Lung (tissue), 12 donors: ENCODE data around the gene CSNK2B. TPM values are rescaled to one million over a fixed set of nuclear protein-coding genes. Genes with fewer than 3 reads are reported as not detected.

Source experiments
- ATAC-seq: fragments of 200-7000 bp; cut with Tn5 transposase; one replicate; pipeline ENCODE4 v1.9.1; 2020; ENCODE audit warnings: moderate number of reproducible peaks; ENCODE audit not compliant: insufficient read depth, low FRiP score
- DNase-seq, 3 donors: peaks; one replicate each; pipeline ENCODE4 v3.0.0-alpha.2; 2013 to 2017
- H3K27ac ChIP-seq, 2 donors: one replicate each; pipeline ENCODE4 v1.5.1; 2013; ENCODE audit warnings: mild to moderate bottlenecking in 2 of 2, moderate library complexity in 2 of 2, control low read depth in 1 of 2, inconsistent platforms in 1 of 2, low read depth in 1 of 2, low read length in 1 of 2
- H3K27me3 ChIP-seq, 3 donors: one replicate each; pipeline ENCODE4 v1.5.1; 2013; ENCODE audit warnings: low read length in 2 of 3; ENCODE audit not compliant: control insufficient read depth in 3 of 3, insufficient read depth in 3 of 3
- H3K36me3 ChIP-seq, 4 donors: one replicate each; pipeline ENCODE4 v1.5.1; 2013; ENCODE audit warnings: low read length in 4 of 4, mild to moderate bottlenecking in 1 of 4, moderate library complexity in 1 of 4; ENCODE audit not compliant: control insufficient read depth in 4 of 4, insufficient read depth in 4 of 4
- H3K4me1 ChIP-seq, 5 donors: one replicate each; pipeline ENCODE4 v1.5.1; 2013; ENCODE audit warnings: low read length in 5 of 5, mild to moderate bottlenecking in 2 of 5, moderate library complexity in 1 of 5; ENCODE audit not compliant: control insufficient read depth in 5 of 5, insufficient read depth in 5 of 5
- H3K4me3 ChIP-seq: one replicate; pipeline ENCODE4 v1.5.1; 2013; ENCODE audit warnings: mild to moderate bottlenecking, control low read depth, moderate library complexity
- H3K9ac ChIP-seq, 2 donors: one replicate each; pipeline ENCODE4 v1.5.1; 2013; ENCODE audit warnings: low read length in 2 of 2, control low read depth in 1 of 2; ENCODE audit not compliant: insufficient read depth in 1 of 2
- H3K9me3 ChIP-seq, 4 donors: one replicate each; pipeline ENCODE4 v1.5.1; 2013; ENCODE audit warnings: low read length in 3 of 4, mild to moderate bottlenecking in 1 of 4, moderate library complexity in 1 of 4; ENCODE audit not compliant: control insufficient read depth in 4 of 4, insufficient read depth in 3 of 4
- WGBS, 2 donors: extraction: QIAGEN DNeasy Blood & Tissue Kit; methylation state at CpG; one replicate each; pipeline ENCODE4 v1.1.7; 2013; 5-methylcytosine and 5-hydroxymethylcytosine counted together
- polyA plus RNA-seq, 2 donors: library from polyadenylated mRNA; stranded (reverse); fragments of 200-250 nt; gene quantifications; one replicate each; pipeline ENCODE4 v1.2.1, GENCODE V29; 2013
- total RNA-seq, 2 donors: library from RNA; depleted of rRNA in 1 of 2; stranded (reverse); fragments of >200 nt in 1 of 2; gene quantifications; one replicate each; pipeline ENCODE4 v1.2.1, GENCODE V29; 2014 to 2021
- TF ChIP-seq, protein P1 (sequence below): IDR thresholded peaks from 2 replicates; pipeline ENCODE4 v1.5.1; 2012; ENCODE audit warnings: mild to moderate bottlenecking; ENCODE audit errors: control extremely low read depth, extremely low read depth
- donor health status: control.
- donor health status: control.
- donor health status: Bipolar disorder and iron deficiency.
- donor health status: healthy.
- donor health status: DM: yes; HTN: yes; CAD: no.

Gene CSNK2B
- total and polyA plus RNA-seq, 4 donors: 114 to 154 (median 137) TPM

DNA sequence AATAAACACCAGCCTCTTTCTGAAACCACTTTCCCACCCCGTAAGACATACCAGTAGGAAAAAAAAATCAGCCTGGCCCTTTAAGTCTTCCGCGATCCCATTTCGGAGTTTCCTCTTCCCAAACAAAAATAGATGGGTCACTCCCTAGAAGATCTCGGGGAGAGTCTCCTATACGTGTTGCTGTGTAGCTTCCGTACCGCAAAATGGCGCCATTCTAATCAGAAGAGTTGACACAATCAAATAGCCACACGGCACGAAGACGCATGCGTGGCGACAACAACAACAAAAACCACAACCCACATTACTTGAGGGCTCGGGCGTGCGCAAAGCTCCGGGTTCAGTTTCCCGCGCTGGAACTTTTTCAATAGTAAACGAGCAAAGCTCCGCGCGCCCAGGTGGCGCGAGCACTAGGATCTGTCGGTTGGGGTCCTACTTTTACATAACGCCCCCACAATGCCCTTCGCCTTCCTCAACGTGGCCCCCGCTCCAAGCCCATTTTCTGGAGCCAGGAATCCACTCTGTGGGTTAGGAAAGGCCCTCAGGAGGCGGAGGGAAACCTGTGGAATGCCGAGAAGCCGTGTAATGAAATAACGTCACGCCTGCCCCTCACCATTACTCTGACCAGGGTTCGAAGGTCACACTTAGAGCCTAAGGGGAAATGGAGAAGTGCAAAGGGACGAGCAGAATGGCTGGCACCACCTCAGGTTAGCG, 935 bp upstream of the CSNK2B start, which contains the start of gene GPANK1:
TSS of gene GPANK1 (minus strand) at position 208 of the 711 bp plus-strand sequence. CDS start 519 bp downstream, outside the sequence.
- peaks cover 3 to 38% (median 11%) of the 10 kb centered on the region in 5 donors for H3K4me1 ChIP-seq
- DNase-seq (peak; percentile 93 to 99 (median 98)), ATAC-seq (peak; percentile 68)
- H3K27ac ChIP-seq: peak within 1 kb of the TSS; percentile 89 to 96
- 0% methylated on average over 39 of the region's 39 CpGs for WGBS, 2 donors
- TF ChIP-seq, protein P1, sequence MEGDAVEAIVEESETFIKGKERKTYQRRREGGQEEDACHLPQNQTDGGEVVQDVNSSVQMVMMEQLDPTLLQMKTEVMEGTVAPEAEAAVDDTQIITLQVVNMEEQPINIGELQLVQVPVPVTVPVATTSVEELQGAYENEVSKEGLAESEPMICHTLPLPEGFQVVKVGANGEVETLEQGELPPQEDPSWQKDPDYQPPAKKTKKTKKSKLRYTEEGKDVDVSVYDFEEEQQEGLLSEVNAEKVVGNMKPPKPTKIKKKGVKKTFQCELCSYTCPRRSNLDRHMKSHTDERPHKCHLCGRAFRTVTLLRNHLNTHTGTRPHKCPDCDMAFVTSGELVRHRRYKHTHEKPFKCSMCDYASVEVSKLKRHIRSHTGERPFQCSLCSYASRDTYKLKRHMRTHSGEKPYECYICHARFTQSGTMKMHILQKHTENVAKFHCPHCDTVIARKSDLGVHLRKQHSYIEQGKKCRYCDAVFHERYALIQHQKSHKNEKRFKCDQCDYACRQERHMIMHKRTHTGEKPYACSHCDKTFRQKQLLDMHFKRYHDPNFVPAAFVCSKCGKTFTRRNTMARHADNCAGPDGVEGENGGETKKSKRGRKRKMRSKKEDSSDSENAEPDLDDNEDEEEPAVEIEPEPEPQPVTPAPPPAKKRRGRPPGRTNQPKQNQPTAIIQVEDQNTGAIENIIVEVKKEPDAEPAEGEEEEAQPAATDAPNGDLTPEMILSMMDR: no peak
- H3K36me3 ChIP-seq: peaks cover 11 to 37% (median 25%) of the 10 kb centered on the region in 4 donors
- peak within 1 kb of the TSS; percentile 84 for H3K4me3 ChIP-seq
- H3K27me3 ChIP-seq: no peaks in the 10 kb centered on the region
- H3K9ac ChIP-seq: peak within 1 kb of the TSS; percentile 81 to 93
- H3K9me3 ChIP-seq: no peaks in the 10 kb centered on the region

DNA sequence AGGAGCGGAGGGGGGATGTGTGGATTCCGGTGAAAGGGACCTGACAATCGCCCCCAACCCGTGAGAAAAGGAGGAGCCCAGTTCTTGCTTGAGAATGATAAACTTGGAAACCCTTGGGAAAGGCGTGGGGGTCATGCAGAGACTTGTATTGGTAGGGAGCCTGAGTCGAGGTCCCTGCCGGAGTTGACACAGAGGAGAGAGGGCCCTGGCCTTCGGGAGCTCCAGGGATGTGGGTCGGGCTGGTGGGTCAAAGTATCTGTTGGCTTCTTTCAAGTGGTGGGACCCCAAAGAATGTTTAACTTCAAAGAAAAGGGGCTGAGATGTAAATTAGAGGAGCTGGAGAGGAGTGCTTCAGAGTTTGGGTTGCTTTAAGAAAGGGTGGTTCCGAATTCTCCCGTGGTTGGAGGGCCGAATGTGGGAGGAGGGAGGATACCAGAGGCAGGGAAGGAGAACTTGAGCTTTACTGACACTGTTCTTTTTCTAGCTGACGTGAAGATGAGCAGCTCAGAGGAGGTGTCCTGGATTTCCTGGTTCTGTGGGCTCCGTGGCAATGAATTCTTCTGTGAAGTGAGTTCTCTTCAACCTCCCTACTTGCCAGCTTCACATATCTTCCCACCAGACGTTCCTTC, 571 bp downstream of the CSNK2B start:
- peak overlapping the region; percentile 65 to 67 for H3K9ac ChIP-seq
- H3K27me3 ChIP-seq: no peaks in the 10 kb centered on the region
- 4 to 6% methylated on average over 15 of the region's 15 CpGs for whole genome bisulfite sequencing, 2 donors
- no peaks in the 10 kb centered on the region for H3K9me3 ChIP-seq
- TF ChIP-seq, protein P1: no peak
- ATAC-seq: no peak
- H3K4me3 ChIP-seq: peak overlapping the region; percentile 77
- no peak for DNase-seq
- H3K27ac ChIP-seq: peak overlapping the region; percentile 56 to 90
- peaks cover 3 to 27% (median 9%) of the 10 kb centered on the region in 5 donors for H3K4me1 ChIP-seq
- peaks cover 11 to 51% (median 37%) of the 10 kb centered on the region in 4 donors for H3K36me3 ChIP-seq

DNA sequence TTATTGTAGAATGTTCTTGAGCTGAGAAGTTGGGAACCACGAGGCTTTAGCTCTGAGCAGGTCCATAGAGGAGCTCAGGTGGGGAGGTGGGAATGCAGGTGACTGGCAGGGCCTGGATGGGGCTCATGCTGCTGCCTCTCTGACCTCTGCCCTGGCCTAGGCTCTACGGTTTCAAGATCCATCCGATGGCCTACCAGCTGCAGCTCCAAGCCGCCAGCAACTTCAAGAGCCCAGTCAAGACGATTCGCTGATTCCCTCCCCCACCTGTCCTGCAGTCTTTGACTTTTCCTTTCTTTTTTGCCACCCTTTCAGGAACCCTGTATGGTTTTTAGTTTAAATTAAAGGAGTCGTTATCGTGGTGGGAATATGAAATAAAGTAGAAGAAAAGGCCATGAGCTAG, 3.8 kb downstream of the CSNK2B start, which contains the start of gene LY6G5B:
TSS of gene LY6G5B (plus strand) at position 301 of the 400 bp plus-strand sequence. CDS start 975 bp downstream, outside the sequence.
- no peak for ATAC-seq
- no peaks in the 10 kb centered on the region for H3K9me3 ChIP-seq
- H3K9ac ChIP-seq: no peak within 1 kb of the TSS
- no peaks in the 10 kb centered on the region for H3K27me3 ChIP-seq
- H3K4me1 ChIP-seq: peaks cover 0 to 7% (median 4%) of the 10 kb centered on the region in 5 donors
- no peak within 1 kb of the TSS for H3K4me3 ChIP-seq
- TF ChIP-seq, protein P1: no peak
- 82 to 92% methylated on average over 8 of the region's 8 CpGs for WGBS, 2 donors
- H3K27ac ChIP-seq: no peak within 1 kb of the TSS
- peaks cover 19 to 49% (median 40%) of the 10 kb centered on the region in 4 donors for H3K36me3 ChIP-seq
- no peak for DNase-seq
